ENCODE data around the gene DLG2. TPM values are rescaled to one million over a fixed set of nuclear protein-coding genes. Genes with fewer than 3 reads are reported as not detected.
A peak's percentile ranks its signal among the peaks of the same experiment; 100 is the strongest.

DLG2 gene
- total and polyA plus RNA-seq, 2 donors (not counting 3 experiments of a cell fraction or from before 2014, with no cell fraction given): 0.15 to 1.1 TPM

GRCh38 chr11:85665733-85666132, 38.6 kb upstream of the DLG2 start:
- TF ChIP-seq JUN (IDR thresholded peaks at IDR 0.05; ENCODE audit: borderline replicate concordance, insufficient read depth, insufficient read length, low read depth): no peak
- no peak for TF ChIP-seq POLR2A (IDR thresholded peaks at IDR 0.05; ENCODE audit: low read depth, low read length)
- no peak for TF ChIP-seq FOS (IDR thresholded peaks at IDR 0.05; ENCODE audit: borderline replicate concordance, insufficient read depth, low read length)
- no peak for TF ChIP-seq EZH2 (IDR thresholded peaks at IDR 0.05; ENCODE audit: borderline replicate concordance, low read depth, low read length, severe bottlenecking)
- no TSS peak for BruUV-seq (replicated peaks)
- Histone ChIP-seq H2AFZ (ENCODE audit: low read depth, low read length) (peak overlapping the region; percentile 72), H3K36me3 (ENCODE audit: control insufficient read depth in 2 of 2, extremely low read depth in 1 of 2, insufficient read depth in 2 of 2, low read length in 2 of 2) (peaks cover 0 to 3% of the 10 kb centered on the region in 2 experiments), H3K4me3 (replicated peaks in 1 of 3; ENCODE audit: insufficient read depth in 1 of 3, low read depth in 1 of 3, low read length in 3 of 3) (no peak overlapping the region), H3K9me1 (replicated peaks; ENCODE audit: control insufficient read depth, extremely low read depth, insufficient read depth, low read length) (no peaks in the 10 kb centered on the region), H3K4me1 (ENCODE audit: control insufficient read depth, extremely low read depth, insufficient read depth, low read length) (peaks cover 19% of the 10 kb centered on the region), H3K27ac (ENCODE audit: insufficient read depth, low read depth, low read length) (no peak overlapping the region), H3K79me2 (ENCODE audit: control insufficient read depth, insufficient read depth, low read length) (peaks cover 39% of the 10 kb centered on the region), H3K9ac (replicated peaks; ENCODE audit: extremely low read depth, insufficient read depth, low read length) (no peak overlapping the region), H3K9me3 (replicated peaks; ENCODE audit: control insufficient read depth, insufficient read depth, low read length) (no peaks in the 10 kb centered on the region), H3K4me2 (ENCODE audit: insufficient read depth, low read length) (peak overlapping the region; percentile 98), H4K20me1 (replicated peaks; ENCODE audit: control insufficient read depth, extremely low read depth, insufficient read depth, low read length) (peaks cover 13% of the 10 kb centered on the region), H3K27me3 (ENCODE audit: control insufficient read depth in 2 of 2, insufficient read depth in 2 of 2, low read length in 2 of 2) (no peaks in the 10 kb centered on the region)
- DNase-seq (ENCODE audit: low read depth, low spot score) (no peak), FAIRE-seq (no peak)
- POLR2A ChIA-PET: no interaction called here
- intact Hi-C loops (cut with micrococcal nuclease): loop anchor here (1.0 to 10.0 kb wide), 4 partner anchors 17 to 629 kb away; partner anchors contain the start of gene PICALM
- CTCF ChIA-PET: no interaction called here
- dilution Hi-C loops (cut with MboI; ENCODE audit: extremely low pct_ligation_motif_present, low sequenced_read_pairs): no loop called here

GRCh38 chr11:85664615-85665481, 37.7 kb upstream of the DLG2 start, which contains the start of gene CREBZF:
TSS of gene CREBZF (minus strand) at chr11:85665129. CDS start at chr11:85664875, 254 bp downstream.
- peak within 1 kb of the TSS; percentile 40 to 92 (median 66) for H3K4me3 ChIP-seq (replicated peaks in 1 of 3; ENCODE audit: insufficient read depth in 1 of 3, low read depth in 1 of 3, low read length in 3 of 3)
- DNase-seq (ENCODE audit: low read depth, low spot score) (peak; percentile 94), FAIRE-seq (peak; percentile 90)
- peaks cover 13% of the 10 kb centered on the region for H4K20me1 ChIP-seq (replicated peaks; ENCODE audit: control insufficient read depth, extremely low read depth, insufficient read depth, low read length)
- intact Hi-C loops (cut with micrococcal nuclease): loop anchor here (1.0 to 10.0 kb wide), 7 partner anchors 16 to 630 kb away; partner anchors contain the start of genes PICALM and TMEM126B
- TF ChIP-seq POLR2A (IDR thresholded peaks at IDR 0.05; ENCODE audit: low read depth, low read length) (peak; percentile 90), MYC (IDR thresholded peaks at IDR 0.05; ENCODE audit: low read depth, low read length) (peak; percentile 60), EZH2 (IDR thresholded peaks at IDR 0.05; ENCODE audit: borderline replicate concordance, low read depth, low read length, severe bottlenecking) (no peak), MAX (IDR thresholded peaks at IDR 0.05; ENCODE audit: insufficient read depth, insufficient read length) (no peak), JUN (IDR thresholded peaks at IDR 0.05; ENCODE audit: borderline replicate concordance, insufficient read depth, insufficient read length, low read depth) (peak; percentile 32), CTCF (IDR thresholded peaks at IDR 0.05; ENCODE audit: extremely low read depth in 1 of 2, insufficient read depth in 1 of 2, low read depth in 1 of 2, low read length in 2 of 2) (no peak), POLR2AphosphoS5 (IDR thresholded peaks at IDR 0.05; ENCODE audit: insufficient read depth, low read depth, low read length) (peak; percentile 95), GATA2 (IDR thresholded peaks at IDR 0.05; ENCODE audit: insufficient read depth, insufficient read length, low read depth, low read length) (no peak), FOS (IDR thresholded peaks at IDR 0.05; ENCODE audit: borderline replicate concordance, insufficient read depth, low read length) (no peak)
- H3K9ac ChIP-seq (replicated peaks; ENCODE audit: extremely low read depth, insufficient read depth, low read length): peak within 1 kb of the TSS; percentile 94
- peak within 1 kb of the TSS; percentile 98 for H3K4me2 ChIP-seq (ENCODE audit: insufficient read depth, low read length)
- H3K9me1 ChIP-seq (replicated peaks; ENCODE audit: control insufficient read depth, extremely low read depth, insufficient read depth, low read length): no peaks in the 10 kb centered on the region
- peaks cover 48% of the 10 kb centered on the region for H3K79me2 ChIP-seq (ENCODE audit: control insufficient read depth, insufficient read depth, low read length)
- peaks cover 0 to 10% of the 10 kb centered on the region in 2 experiments for H3K36me3 ChIP-seq (ENCODE audit: control insufficient read depth in 2 of 2, extremely low read depth in 1 of 2, insufficient read depth in 2 of 2, low read length in 2 of 2)
- peaks cover 27% of the 10 kb centered on the region for H3K4me1 ChIP-seq (ENCODE audit: control insufficient read depth, extremely low read depth, insufficient read depth, low read length)
- BruUV-seq (replicated peaks): TSS peak; percentile 46
- H3K27ac ChIP-seq (ENCODE audit: insufficient read depth, low read depth, low read length): peak within 1 kb of the TSS; percentile 91
- ChIA-PET CTCF (interaction anchor here (1.0 to 1.3 kb wide), 4 partner anchors 15 to 145 kb away, joined by 3 to 4 read pairs (median 3); partner anchors contain the start of gene TMEM126A), POLR2A (interaction anchor here (1.0 to 1.5 kb wide), 3 partner anchors 17 to 145 kb away, joined by 3 to 9 read pairs (median 3); partner anchors contain the start of gene TMEM126A)
- dilution Hi-C loops (cut with MboI; ENCODE audit: extremely low pct_ligation_motif_present, low sequenced_read_pairs): no loop called here
- peak within 1 kb of the TSS; percentile 72 for H2AFZ ChIP-seq (ENCODE audit: low read depth, low read length)
- H3K27me3 ChIP-seq (ENCODE audit: control insufficient read depth in 2 of 2, insufficient read depth in 2 of 2, low read length in 2 of 2): no peaks in the 10 kb centered on the region
- no peaks in the 10 kb centered on the region for H3K9me3 ChIP-seq (replicated peaks; ENCODE audit: control insufficient read depth, insufficient read depth, low read length)
